ENCODE data around the gene SLC24A3. TPM values are rescaled to one million over a fixed set of nuclear protein-coding genes. Genes with fewer than 3 reads are reported as not detected.

The SLC24A3 gene
- total RNA-seq, 2 donors from 2014 or later = 1.4 to 3.7 TPM

DNA sequence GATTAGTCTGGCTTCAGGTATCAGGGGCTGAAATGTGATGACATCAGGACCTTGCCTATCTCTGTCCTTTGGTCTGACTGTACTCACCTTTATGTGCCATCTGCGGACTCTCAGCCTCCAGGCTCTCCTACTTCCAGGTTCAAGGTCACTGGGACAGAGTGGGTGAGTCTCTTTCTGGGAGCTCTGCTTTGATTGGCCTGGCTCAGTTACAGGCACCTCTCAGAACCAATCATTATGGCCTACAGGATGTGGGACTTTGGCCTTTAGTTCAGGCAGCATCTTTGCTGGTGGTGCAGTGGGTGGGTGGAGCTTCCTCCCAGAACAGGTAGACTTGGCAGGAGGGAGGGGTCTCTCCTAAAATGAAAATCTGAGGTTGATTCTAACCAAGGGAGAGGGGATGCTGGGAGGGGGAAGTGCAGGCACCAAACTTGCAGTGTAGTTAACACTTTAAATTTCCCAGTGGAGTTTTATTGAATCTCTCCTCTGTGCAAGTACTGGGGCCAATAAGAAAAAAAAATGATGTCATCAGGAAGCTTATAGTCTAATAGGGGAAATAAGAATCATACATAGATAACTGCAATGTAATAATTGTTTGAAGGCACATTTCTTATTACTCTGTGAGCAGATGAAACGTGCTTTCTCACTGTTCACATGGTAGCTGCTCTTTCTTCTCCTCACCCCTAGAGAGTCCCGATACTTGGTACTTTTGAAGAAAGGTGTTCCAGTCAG is 53.4 kb downstream of the SLC24A3 start:
- Histone ChIP-seq H3K27ac (no peak overlapping the region), H3K36me3 (no peaks in the 10 kb centered on the region), H3K9me3 (no peaks in the 10 kb centered on the region), H3K4me3 (no peak overlapping the region), H3K4me1 (peaks cover 0 to 8% of the 10 kb centered on the region in 2 donors), H3K27me3 (no peaks in the 10 kb centered on the region)
- no peak for DNase-seq (ENCODE audit: low spot score)
- TF ChIP-seq, protein P1, sequence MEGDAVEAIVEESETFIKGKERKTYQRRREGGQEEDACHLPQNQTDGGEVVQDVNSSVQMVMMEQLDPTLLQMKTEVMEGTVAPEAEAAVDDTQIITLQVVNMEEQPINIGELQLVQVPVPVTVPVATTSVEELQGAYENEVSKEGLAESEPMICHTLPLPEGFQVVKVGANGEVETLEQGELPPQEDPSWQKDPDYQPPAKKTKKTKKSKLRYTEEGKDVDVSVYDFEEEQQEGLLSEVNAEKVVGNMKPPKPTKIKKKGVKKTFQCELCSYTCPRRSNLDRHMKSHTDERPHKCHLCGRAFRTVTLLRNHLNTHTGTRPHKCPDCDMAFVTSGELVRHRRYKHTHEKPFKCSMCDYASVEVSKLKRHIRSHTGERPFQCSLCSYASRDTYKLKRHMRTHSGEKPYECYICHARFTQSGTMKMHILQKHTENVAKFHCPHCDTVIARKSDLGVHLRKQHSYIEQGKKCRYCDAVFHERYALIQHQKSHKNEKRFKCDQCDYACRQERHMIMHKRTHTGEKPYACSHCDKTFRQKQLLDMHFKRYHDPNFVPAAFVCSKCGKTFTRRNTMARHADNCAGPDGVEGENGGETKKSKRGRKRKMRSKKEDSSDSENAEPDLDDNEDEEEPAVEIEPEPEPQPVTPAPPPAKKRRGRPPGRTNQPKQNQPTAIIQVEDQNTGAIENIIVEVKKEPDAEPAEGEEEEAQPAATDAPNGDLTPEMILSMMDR (IDR thresholded peaks at IDR 0.05) = no peak

GRCh38 chr20:19268426-19268825 is 56.0 kb downstream of the SLC24A3 start:
- Histone ChIP-seq H3K9me3 (no peaks in the 10 kb centered on the region), H3K36me3 (no peaks in the 10 kb centered on the region), H3K4me3 (no peak overlapping the region), H3K27ac (no peak overlapping the region), H3K27me3 (no peaks in the 10 kb centered on the region), H3K4me1 (no peaks in the 10 kb centered on the region)
- TF ChIP-seq, protein P1 (IDR thresholded peaks at IDR 0.05) = no peak
- DNase-seq (ENCODE audit: low spot score) = no peak

- H3K27me3 ChIP-seq = no peaks in the 10 kb centered on the region
- TF ChIP-seq, protein P1 (IDR thresholded peaks at IDR 0.05) = no peak
- H3K36me3 ChIP-seq = no peaks in the 10 kb centered on the region
- no peaks in the 10 kb centered on the region for H3K9me3 ChIP-seq
- H3K4me3 ChIP-seq = no peak overlapping the region
- no peak for DNase-seq (ENCODE audit: low spot score)
- H3K27ac ChIP-seq = no peak overlapping the region
- peaks cover 0 to 5% of the 10 kb centered on the region in 2 donors for H3K4me1 ChIP-seq
Observed at GRCh38 chr20:19269737-19270340, 57.4 kb downstream of the SLC24A3 start.

GRCh38 chr20:19271879-19272651 is 59.6 kb downstream of the SLC24A3 start:
- peaks cover 0 to 20% of the 10 kb centered on the region in 2 donors for H3K4me1 ChIP-seq
- no peak overlapping the region for H3K4me3 ChIP-seq
- no peaks in the 10 kb centered on the region for H3K36me3 ChIP-seq
- no peak overlapping the region for H3K27ac ChIP-seq
- no peaks in the 10 kb centered on the region for H3K9me3 ChIP-seq
- TF ChIP-seq, protein P1 (IDR thresholded peaks at IDR 0.05) = no peak
- DNase-seq (ENCODE audit: low spot score) = no peak
- no peaks in the 10 kb centered on the region for H3K27me3 ChIP-seq

DNA sequence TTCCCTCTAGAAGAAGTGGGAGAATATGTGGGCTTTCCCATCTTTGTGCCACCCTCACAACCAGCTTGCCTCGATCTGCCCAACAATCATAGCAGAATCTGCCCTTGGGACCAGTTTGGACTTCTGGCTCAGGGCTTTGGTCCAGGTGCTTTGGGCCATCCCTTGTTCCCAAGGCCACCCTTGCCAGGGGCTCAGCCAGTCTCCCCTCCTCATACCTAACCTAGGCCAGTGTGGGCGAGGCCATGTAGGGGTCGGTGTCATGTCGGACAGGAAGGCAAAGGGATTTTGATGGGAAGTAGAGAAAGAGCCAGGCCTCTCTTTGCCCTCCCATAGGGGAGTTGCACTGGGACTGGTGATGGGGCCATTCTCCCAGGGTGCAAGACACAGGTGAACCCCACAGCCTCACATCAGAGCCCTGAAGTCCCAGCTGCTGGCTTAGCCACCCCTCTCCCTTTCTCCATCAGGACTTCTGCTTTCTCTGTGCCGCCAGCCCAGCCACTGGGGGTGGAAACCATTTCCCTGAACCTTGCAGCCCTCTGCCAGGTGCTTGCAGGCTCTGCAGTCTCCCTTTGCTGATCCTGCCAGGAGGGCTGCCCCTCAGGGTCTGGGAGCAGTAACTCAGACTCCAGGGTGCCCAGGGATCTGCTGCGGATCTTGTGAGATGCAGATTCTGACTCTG is 60.7 kb downstream of the SLC24A3 start:
- Histone ChIP-seq H3K27ac (no peak overlapping the region), H3K9me3 (no peaks in the 10 kb centered on the region), H3K4me3 (no peak overlapping the region), H3K27me3 (no peaks in the 10 kb centered on the region), H3K4me1 (peaks cover 0 to 20% of the 10 kb centered on the region in 2 donors), H3K36me3 (no peaks in the 10 kb centered on the region)
- TF ChIP-seq, protein P1 (IDR thresholded peaks at IDR 0.05) = no peak
- DNase-seq (ENCODE audit: low spot score) = no peak
